HG02973 (cell line): ENCODE data around the gene KLF15.

ENCODE experiments used
- ATAC-seq: cut with Tn5 transposase; IDR thresholded peaks from one replicate; pipeline ENCODE4 v1.9.1; 2021; ENCODE audit warnings: moderate library complexity; ENCODE audit not compliant: unreplicated experiment

KLF15 gene

DNA sequence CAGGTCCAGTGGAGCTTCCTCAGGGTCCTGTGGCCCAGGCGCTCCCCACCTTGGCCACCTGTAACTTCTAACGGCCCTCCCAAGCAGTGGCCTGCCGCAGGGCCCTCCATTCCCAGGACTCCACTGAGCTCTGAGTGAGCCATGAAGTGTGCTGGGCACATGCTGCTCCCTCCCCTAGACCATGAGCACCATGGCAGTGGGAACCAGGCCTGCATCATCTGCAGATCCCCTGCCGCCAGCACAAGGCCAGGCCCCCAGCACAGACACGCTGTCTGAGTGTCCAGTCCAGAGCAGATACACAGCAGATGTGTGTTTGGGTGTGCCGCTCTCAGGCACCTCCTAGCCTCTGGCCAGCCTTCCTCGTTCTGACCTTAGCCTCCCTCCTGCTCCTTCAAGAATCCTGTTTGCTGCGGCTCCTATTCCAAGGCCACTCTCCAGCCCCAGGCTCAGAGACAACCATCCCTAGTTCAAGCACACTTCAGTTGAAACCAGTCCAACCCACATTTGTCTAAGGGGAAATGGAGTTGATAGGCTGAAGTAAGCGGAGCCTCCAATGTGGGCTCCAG lies 7.0 kb upstream of the KLF15 start:
- ATAC-seq, result no peak

DNA sequence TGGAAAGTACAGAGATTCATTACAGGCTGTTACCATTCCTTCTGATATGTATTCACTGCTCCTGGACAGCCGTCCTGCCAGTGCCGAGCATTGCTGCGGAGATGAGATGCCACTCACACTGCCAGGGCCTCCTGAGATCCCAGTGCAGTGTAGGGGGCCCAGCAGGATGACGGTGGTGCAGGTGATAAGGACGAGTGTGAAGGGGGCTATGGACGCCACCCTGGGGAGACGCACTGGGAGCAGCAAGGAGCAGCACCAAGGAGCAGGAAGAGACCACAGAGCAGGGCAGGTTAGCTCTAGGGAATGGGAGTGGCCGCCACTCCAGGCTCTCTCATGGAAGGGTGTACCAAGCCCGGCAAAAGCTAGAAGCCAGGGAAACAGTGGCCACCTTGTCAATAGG lies 4.0 kb upstream of the KLF15 start:
- no peak for ATAC-seq

DNA sequence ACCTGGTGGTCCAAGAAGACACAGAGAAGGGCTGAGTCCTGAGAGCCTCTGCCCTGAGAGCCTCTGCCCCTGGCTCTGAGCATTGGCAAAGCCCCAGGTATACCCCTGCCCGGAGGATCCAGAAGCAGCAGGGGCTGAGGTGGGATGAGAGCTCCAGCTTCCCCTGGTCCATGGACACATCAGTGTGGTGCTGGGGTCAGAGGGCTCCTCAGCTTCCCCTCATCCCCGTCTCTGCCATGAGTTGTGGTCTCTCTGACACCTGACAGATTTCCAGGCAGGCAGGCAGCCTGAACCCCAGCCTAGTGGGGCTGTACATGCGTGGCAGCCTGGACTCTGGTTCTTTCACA lies 3.5 kb upstream of the KLF15 start:
- no peak for ATAC-seq

DNA sequence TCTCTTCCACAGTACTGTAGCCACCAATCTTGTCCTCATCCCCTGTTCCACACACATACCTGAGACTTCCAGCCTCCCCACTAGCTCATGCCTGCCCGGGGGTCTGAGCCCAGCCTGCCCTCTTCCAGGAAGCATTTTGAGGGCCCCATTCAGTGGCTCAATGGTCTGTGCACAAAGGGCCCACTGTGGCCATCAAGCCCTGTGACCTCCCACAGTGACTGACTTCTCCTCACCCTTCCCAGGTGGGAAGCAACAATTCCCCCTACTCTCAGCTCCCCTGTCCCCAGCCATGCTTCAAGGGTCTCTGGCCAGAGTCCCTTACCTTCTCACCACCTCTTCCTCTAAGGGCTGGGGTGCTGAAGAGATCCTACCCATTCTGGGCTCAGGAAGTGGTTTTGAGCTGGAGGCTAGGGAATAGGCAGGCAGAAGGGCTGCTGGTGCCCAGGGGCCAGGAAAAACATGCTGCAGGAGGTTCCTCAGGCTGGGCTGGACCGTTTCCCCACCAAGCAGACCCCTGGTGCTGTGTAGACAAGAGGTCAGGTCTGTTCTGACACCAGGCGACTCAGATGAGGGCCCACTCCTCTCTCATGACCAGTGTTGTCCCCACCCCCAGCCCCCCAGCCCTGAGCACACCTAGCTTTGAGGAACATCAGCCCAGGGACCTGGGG lies 3.0 kb upstream of the KLF15 start:
- ATAC-seq, result no peak

DNA sequence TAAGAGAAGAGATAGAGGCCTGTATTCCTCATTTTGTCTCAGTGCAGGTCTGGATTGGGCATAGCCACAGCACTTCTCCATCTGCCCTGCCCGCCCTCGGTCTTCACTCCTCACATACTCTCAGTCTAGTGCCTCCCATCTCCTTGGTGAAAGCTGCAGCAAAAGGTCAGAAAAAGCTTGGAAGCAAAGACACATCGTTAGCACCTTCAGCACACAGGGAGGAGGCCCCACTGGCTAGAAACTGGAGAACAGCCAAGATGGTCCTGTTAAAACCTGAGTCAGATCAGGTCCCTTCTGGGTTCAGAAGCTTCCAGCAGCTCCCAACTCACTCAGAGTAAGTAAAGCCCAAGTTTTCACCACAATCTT lies 1.6 kb upstream of the KLF15 start:
- ATAC-seq, result no peak

DNA sequence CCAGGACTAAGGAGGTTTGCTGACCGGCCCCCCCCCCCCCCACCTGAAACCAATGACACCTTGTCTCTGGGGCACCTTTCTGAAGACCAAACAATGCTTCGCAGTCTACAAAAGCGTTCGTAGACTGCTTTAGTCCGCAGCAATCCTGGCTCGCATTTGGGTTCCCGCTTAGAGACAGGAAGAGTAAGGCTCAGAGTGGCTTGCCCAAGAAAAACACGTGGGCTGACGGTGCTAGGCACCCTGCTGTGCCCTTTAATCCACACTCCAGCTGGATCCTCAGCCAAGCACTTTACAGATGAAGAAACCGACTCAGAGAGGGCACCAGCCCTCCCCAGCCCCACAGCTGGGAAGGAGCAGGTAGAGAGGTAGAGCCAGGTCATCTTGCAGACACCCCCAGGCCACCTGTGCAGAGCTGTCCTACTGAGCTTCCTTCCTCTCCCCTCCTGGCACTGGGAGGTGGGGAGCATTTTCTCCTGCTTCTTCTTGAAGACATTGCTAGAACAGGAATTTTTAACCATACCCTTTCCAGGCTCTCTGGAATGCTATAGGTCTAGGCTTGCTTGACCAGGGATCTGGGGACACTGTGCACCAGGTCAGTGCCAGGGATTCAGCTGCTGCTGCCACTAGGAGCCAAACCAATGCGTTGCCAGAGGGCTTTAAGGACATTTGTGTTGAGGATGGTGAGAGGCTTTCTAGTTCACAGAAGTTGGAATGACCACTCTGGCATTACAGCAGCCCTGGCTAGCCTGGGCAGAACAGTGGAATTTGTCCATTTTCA lies 1.0 kb upstream of the KLF15 start:
- no peak for ATAC-seq

DNA sequence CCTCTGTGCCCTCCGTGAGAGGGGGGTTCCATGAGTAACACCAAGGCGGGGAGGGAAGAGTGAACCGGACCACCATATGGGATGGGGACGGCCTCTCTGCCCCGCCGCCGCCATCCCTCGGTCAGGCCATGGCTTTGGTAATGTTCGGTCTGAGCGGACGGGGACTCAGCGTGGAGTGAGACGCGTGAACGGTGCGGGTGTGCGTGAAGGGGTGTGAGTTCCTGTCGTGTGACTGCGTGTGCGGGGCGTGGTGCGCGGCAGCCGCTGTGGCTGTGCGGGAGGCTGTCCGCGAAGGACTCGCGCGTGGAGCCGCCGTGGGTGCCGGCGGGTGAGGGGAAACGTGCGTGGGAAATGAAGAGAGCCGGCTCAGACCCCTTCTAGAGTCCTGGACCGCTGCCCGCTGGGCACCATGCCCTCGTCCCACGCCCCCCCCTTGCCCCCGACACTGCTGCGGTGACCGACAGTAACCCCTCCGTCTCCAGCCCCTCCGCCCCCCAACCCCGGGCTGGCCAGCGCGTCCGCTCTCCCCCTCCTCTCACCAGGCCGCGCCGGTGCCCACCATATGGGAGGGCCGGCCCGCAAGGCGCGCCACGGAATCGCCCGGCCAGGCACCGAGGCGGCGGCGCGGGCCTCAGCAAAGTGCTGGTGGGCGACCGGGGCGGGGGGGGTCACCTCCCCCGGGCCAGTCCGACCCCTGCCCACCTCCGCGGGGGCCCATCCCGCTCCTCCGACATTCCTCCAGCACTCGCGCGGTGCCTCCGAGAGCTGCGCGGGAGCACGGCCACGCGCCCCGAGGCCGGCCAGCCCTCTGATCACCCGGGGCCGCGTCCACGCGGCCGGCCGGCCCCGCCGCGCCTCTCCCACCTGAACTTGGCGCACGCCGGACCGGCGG lies 589 bp downstream of the KLF15 start:
- ATAC-seq, result no peak

DNA sequence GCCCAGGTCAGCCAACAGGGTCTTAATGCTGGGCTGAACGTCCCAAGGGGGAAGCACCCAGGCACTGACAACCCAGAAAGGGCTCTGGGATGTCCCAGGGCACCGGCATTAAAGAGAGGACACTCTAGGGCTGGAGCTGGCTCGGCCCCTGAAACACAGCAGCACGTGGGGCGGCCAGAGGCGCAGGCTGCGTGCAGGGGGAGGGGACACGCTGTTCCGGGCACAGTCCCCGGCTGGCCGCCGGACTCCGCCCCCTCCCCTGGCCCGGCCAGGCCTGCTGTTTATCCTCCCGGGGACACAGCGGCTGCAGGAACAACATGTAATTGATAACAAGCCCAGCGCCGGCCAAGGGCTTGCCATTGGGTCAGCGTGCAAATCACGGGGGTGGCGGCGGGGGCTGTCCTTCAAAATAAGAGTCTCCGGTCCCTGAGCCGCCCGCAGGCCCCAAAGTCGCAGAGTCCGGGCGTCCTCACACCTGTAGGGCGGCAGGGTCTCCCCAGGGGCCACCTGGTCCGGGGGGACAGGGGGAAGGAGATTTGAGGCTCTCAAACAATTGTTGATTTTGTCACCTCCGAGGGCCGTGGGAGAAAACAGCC lies 1.3 kb downstream of the KLF15 start:
- no peak for ATAC-seq

DNA sequence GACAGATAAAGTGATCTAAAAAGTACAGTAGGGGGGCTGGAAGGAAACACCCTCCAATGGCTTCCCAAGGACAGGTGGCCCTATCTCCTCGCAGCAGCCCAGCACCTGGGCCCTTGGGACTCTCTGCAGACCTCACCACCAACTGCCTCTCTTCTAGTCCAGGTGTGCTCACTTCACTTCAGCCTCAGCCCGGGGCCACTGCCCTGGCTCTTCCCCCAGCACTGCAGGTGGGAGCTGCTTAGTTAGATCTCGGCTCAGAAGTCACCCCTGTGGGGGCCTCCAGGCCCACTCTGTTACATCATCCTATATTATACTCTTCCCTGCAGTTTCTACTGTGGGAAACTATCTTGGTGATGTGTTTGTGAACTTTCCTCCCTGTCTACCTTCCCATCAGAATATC lies 2.0 kb downstream of the KLF15 start:
- ATAC-seq, result no peak

DNA sequence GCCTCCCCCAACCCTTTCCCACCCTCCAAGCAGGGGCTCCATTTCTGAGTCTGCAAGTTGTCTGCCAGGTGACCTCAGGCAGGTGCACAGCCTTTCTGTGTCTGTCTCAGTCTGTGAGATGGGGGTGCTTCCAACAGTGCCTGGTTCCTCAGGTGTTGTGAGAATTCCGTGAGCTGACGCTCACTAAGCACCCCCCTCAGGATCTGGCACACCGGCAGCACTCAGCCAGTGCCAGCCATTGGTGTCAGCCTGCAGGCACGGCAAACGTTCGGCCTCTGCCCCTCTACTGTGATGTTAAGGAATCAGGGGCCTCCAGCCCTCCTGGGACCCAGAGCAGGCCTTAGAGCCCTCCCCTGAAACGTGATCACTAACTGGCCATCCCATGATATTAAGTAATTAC lies 2.4 kb downstream of the KLF15 start:
- no peak for ATAC-seq

DNA sequence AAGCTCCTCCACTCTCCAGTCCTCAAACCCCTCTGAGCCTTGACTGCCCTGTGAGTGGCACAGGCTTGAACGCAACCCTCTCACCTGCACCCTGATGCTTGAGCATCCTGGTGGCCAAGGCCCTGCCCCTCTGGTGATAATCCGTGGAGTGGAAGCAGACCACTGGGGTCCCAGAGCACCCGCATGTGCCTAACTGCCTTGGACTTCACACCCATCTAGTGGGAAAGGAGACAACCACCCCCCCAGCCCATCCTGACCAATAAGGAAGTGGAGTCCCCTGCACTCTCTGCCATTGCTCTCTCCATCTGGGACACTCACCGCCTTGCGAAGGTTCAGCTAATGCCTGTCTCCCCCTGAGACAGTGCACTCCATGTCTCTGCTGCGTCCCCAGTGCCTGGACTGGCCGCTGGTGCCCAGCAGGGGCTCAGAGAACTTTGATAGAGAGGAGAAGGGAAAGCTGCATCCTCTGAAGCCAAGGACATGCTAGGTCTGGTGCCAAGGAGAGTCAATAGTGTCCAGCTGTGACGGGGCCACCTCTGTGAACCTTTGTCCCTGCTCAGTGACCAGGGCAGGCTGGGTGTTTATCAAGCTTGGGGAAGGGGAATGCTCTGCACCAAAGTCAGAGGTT lies 3.4 kb downstream of the KLF15 start:
- ATAC-seq, result no peak

DNA sequence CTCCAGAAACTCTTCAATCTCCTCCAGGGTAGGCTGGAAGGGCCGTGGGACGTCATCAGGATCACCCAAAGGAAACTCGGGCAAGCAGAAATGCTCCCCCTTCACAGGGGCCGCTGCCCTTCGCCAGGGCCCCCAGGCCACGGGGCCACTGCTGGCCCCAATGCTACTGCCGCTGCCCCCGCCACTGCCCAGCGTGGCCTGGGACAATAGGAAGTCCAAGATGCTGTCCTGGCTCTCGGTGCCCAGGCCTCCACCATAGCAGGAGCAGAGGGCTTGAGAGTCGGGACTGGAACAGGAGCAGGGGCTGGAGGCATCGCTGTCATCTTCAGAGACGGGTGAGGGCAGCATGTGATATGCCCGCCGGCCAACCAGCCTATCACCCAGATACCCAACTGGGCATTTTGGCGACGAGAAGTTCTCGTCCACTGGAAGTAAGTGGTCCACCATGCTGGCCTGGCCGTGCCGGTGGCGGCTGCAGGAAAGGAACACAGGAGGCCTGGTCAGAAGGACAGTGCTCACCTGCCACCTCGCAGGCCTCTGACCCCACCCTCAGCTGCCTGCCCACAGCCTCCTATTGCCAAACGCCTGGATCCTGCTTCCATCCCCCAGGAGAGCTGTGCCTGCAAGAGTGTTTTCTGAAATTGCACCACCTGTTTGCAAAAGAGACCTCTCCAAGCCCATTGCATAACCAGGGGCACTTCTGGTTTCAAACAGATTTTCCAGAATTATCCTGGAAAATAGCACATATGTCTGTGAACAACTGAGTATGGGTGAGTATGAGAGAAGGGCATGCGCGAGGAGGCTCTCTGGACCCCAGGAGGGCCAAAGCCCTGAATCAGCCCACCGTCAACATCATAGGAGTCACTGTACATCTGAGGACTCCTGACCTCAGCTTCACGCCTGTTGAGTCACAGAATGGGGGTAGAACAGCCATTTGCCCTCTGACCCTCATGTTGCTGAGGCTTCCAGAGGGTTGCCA lies 4.4 kb downstream of the KLF15 start:
- ATAC-seq, result no peak

DNA sequence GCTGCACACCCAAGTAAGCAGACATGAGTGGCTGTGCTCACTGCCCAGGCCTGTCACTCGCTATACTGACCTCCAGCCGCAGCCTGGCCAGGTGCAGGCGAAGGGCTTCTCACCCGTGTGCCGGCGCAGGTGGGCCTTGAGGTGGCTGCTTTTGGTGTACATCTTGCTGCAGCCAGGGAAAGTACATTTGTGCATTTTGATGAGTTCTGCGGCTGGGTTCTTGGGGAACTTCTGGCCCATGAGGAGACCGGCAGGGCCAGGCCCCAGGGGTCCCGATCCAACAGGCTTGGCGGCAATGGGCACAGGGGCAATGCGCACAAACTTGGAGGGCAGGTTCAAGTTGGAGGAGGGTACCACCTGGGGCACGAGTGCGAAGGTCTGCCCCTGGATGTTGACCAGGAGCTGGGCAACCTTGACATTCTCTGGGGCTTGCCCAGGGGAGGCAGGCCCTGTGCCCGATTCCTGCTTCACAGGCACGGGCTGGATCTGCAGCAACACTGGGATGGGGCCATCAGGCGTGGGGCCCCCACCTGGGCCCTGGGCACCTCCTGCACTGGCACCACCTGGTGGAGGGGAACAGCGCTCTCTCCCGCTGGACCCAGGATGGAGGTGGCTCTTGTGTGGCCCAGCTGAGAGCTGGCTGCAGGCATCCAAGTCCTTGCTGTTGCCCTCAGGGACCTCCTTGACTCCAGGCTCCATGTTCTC lies 5.3 kb downstream of the KLF15 start:
- no peak for ATAC-seq

DNA sequence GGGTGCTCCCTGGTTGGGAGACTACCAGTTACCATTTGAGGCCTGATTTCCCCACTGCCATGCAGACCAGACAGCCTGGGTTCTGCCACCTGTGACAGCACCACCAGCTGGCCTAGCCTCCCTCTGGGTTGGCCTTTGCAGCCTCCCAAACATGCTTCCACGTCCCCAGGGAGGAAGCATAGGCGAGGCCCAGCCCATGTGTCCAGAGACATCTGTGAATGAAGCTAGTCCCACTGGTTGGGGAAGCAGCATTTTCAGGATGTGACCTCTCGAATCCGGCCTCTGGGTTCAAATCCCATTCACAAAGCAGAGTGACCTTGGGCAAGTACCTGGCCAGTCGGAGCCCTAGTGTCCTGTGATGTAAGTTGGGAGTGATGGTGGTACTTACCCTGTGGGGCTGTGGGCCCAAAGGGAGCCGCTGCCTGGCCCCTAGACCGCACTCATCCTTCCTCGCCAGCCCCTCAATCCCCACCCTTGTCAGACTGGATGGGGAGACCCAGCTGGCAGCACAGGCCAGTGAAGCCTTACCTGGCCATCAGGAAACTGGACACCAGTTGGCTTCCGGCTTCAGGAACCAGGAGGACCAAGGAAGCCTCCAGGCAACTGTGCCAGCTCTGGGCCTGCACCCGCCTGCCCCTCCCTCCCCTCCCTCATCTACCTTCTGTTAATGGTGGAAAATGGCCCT lies 6.0 kb downstream of the KLF15 start:
- no peak for ATAC-seq

DNA sequence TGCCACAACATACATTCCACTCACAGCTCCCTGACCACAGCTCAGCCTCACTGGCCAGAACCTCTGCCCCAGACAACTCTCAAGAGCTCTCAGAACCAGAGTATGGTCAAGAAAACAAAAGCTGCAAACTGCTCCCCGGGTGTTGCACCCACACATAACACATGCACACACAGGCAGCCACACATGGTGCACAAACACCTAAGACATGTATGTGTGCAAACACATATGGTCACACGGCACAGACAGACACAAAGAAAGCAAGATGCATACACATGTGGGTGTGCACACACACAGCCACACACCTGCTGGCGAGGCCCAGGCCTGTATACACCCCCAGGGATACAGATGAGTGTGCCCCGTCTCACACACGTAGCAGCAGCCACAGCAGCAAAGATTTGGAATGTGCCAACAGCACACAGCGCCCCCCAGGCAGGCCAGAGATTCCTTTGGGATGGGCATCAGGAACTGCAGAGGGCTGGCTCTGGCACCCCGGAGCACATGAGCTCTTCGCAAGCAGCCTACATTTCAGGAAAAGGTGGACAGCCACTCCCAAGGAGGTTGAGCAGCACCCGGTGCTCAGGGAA lies 6.6 kb downstream of the KLF15 start:
- no peak for ATAC-seq

DNA sequence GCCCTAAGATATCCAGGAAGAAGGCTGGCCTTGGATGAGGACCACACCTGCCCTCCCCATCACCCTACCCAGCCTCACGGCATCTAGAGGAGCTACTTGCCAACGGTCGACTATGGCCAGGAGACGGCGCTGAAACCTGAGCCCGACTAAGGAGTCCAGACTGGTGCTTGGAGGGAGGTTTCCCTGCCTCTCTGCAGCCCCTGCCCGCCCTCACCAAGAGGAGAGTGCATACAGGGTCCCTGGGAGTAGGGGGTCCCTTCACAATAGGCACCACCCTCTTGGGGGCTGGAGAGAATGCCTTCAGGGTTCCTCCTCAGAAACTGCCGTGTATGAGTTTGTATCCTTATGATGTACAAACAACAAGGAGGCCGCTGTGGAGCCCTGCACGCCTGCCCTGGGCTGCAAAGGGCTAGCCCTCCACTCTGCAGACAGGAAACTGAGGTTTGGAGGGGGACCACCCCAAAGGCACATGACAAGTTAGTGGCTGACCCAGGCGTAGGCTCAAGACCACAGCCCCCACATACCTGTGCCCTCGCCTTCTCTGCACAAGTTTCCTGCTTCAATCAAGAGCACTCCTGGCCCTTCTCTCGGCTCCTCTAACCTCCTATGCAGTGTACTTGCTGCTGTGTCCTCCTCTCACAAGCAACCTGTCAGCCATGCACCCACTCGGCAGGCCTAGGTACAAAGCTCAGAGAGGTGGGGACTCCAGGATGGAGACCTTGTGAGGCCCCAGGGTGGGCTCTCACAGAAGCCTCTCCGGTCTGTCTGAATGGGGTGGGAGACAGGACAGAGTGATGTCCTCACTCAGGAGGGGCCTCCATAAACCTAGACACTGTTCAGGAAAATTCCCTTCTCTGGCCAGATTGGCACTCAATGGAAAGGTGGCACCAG lies 7.4 kb downstream of the KLF15 start:
- ATAC-seq, result no peak

DNA sequence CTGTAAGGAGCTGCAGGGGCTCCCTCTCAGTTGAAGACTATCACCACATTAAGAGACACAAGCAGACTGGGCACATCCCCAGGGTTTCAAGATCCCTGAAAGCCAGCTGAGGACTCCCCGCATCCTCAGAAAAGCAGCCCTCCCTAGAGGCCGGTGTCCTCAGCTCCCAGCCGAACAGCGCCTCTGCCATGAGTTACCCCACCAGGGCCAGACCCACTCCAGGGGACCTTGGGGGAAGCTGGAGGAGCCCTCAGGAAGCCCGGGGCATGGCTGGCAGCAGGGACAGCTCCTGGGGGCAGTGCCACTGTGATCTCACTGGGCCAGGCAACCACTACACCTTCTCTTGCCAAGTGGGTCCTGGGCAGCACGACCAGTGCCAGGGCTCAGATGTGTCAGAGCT lies 8.1 kb downstream of the KLF15 start:
- ATAC-seq, result no peak
